Neuronal stem cell (in vitro differentiated cells): Measurements from ENCODE around the gene CHD6.

Experiments
- DNase-seq: peaks from one replicate; pipeline ENCODE4 v3.0.0-alpha.2; 2013; ENCODE audit warnings: low spot score
- H2AFZ ChIP-seq: one replicate; pipeline ENCODE4 v1.6.1; 2013; ENCODE audit warnings: mild to moderate bottlenecking, low read length, inconsistent platforms
- H2AK5ac ChIP-seq: 2 replicates; pipeline ENCODE4 v1.6.1; 2013; ENCODE audit warnings: low read depth, mild to moderate bottlenecking, inconsistent platforms, low read length, moderate library complexity, mixed read lengths
- H2BK120ac ChIP-seq: 2 replicates; pipeline ENCODE4 v1.6.1; 2013; ENCODE audit warnings: low read depth, mild to moderate bottlenecking, inconsistent platforms, low read length, moderate library complexity, mixed read lengths
- H2BK12ac ChIP-seq: one replicate; pipeline ENCODE4 v1.6.1; 2013; ENCODE audit warnings: low read length, inconsistent platforms
- H2BK15ac ChIP-seq: 2 replicates; pipeline ENCODE4 v1.6.1; 2013; ENCODE audit warnings: mild to moderate bottlenecking, low read length, inconsistent platforms, mixed read lengths
- H2BK5ac ChIP-seq: one replicate; pipeline ENCODE4 v1.6.1; 2013; ENCODE audit warnings: inconsistent platforms, mild to moderate bottlenecking, low read length, moderate library complexity
- H3K14ac ChIP-seq: one replicate; pipeline ENCODE4 v1.6.1; 2013; ENCODE audit warnings: low read length, inconsistent platforms
- H3K18ac ChIP-seq: 2 replicates; pipeline ENCODE4 v1.6.1; 2013; ENCODE audit warnings: low read length, inconsistent platforms
- H3K23ac ChIP-seq: 2 replicates; pipeline ENCODE4 v1.6.1; 2013; ENCODE audit warnings: low read depth, mild to moderate bottlenecking, mixed read lengths, low read length, inconsistent platforms; ENCODE audit not compliant: poor library complexity
- H3K27ac ChIP-seq: replicated peaks from 3 replicates; pipeline ENCODE4 v1.5.1; 2013; ENCODE audit warnings: low read length, inconsistent platforms
- H3K27me3 ChIP-seq, 3 experiments: 2 replicates each; pipeline ENCODE4 v1.6.1; 2013; ENCODE audit warnings: low read length in 3 of 3, mild to moderate bottlenecking in 2 of 3, inconsistent platforms in 1 of 3, low read depth in 1 of 3, mixed read lengths in 1 of 3, moderate library complexity in 1 of 3; ENCODE audit not compliant: control insufficient read depth in 3 of 3, insufficient read depth in 3 of 3
- H3K36me3 ChIP-seq, 2 donors: replicated peaks in 1 of 2; 2 replicates each; pipeline ENCODE4 v1.6.1; 2013; ENCODE audit warnings: low read length in 2 of 2; ENCODE audit not compliant: control insufficient read depth in 2 of 2, insufficient read depth in 2 of 2
- H3K4ac ChIP-seq: 2 replicates; pipeline ENCODE4 v1.6.1; 2013; ENCODE audit warnings: inconsistent platforms, mild to moderate bottlenecking, low read length, moderate library complexity
- H3K4me1 ChIP-seq, 2 donors: 1 replicate in 1 of 2; 2 replicates in 1 of 2; pipeline ENCODE4 v1.6.1; 2013; ENCODE audit warnings: low read length in 2 of 2, low read depth in 1 of 2; ENCODE audit not compliant: control insufficient read depth in 2 of 2, insufficient read depth in 1 of 2
- H3K4me2 ChIP-seq: one replicate; pipeline ENCODE4 v1.6.1; 2013; ENCODE audit warnings: mild to moderate bottlenecking, low read length, inconsistent platforms; ENCODE audit not compliant: insufficient read depth, poor library complexity, severe bottlenecking
- H3K4me3 ChIP-seq, 2 donors: 2 replicates each; pipeline ENCODE4 v1.5.1; 2013; ENCODE audit warnings: low read length in 2 of 2, mild to moderate bottlenecking in 2 of 2, inconsistent platforms in 1 of 2, moderate library complexity in 1 of 2
- H3K79me1 ChIP-seq: one replicate; pipeline ENCODE4 v1.6.1; 2013; ENCODE audit warnings: low read depth, mild to moderate bottlenecking, inconsistent platforms, low read length, moderate library complexity
- H3K9ac ChIP-seq: one replicate; pipeline ENCODE4 v1.6.1; 2013; ENCODE audit warnings: mild to moderate bottlenecking, low read depth, low read length, inconsistent platforms; ENCODE audit not compliant: poor library complexity
- H3K9me3 ChIP-seq, 2 donors: replicated peaks in 1 of 2; 2 replicates each; pipeline versions ENCODE3 to v1.6.1; 2013; ENCODE audit warnings: low read length in 2 of 2, mild to moderate bottlenecking in 2 of 2, inconsistent platforms in 1 of 2, low read depth in 1 of 2, mixed read lengths in 1 of 2, moderate library complexity in 1 of 2; ENCODE audit not compliant: control insufficient read depth in 2 of 2, insufficient read depth in 1 of 2
- H4K8ac ChIP-seq: one replicate; pipeline ENCODE4 v1.6.1; 2013; ENCODE audit warnings: low read depth, mild to moderate bottlenecking, inconsistent platforms, low read length, moderate library complexity
- H4K91ac ChIP-seq: one replicate; pipeline ENCODE4 v1.6.1; 2013; ENCODE audit warnings: low read length, low read depth, mild to moderate bottlenecking, inconsistent platforms; ENCODE audit not compliant: poor library complexity
- WGBS, 2 donors: extraction: QIAGEN DNeasy Blood & Tissue Kit; methylation state at CpG; one replicate each; pipeline ENCODE4 v1.1.7; 2013; ENCODE audit warnings: missing lambda C conversion rate in 2 of 2, mixed read lengths in 1 of 2; ENCODE audit not compliant: insufficient read length in 2 of 2, insufficient replicate concordance in 1 of 2; ENCODE audit errors: extremely low coverage in 2 of 2; 5-methylcytosine and 5-hydroxymethylcytosine counted together

Gene CHD6

GRCh38 chr20:41645372-41645771 is 27.2 kb upstream of the CHD6 start:
- H3K23ac ChIP-seq: no peak overlapping the region
- H2BK12ac ChIP-seq: no peak overlapping the region
- no peak overlapping the region for H4K8ac ChIP-seq
- no peak overlapping the region for H3K4me3 ChIP-seq
- no CpG with 5 or more reads among the region's 3 CpGs for WGBS, 2 donors
- DNase-seq: no peak
- H3K27me3 ChIP-seq: peaks cover 0 to 2% (median 0%) of the 10 kb centered on the region in 3 experiments
- H2AFZ ChIP-seq: no peak overlapping the region
- H3K9ac ChIP-seq: no peak overlapping the region
- H3K18ac ChIP-seq: no peak overlapping the region
- no peak overlapping the region for H3K27ac ChIP-seq
- H3K4ac ChIP-seq: no peak overlapping the region
- H2BK120ac ChIP-seq: no peak overlapping the region
- H3K14ac ChIP-seq: no peak overlapping the region
- H3K9me3 ChIP-seq: no peaks in the 10 kb centered on the region
- no peak overlapping the region for H2BK15ac ChIP-seq
- H3K36me3 ChIP-seq: no peaks in the 10 kb centered on the region
- H3K4me2 ChIP-seq: no peak overlapping the region
- no peak overlapping the region for H2AK5ac ChIP-seq
- no peak overlapping the region for H4K91ac ChIP-seq
- no peak overlapping the region for H2BK5ac ChIP-seq
- H3K79me1 ChIP-seq: no peaks in the 10 kb centered on the region
- H3K4me1 ChIP-seq: peaks cover 5 to 9% of the 10 kb centered on the region in 2 donors

DNA sequence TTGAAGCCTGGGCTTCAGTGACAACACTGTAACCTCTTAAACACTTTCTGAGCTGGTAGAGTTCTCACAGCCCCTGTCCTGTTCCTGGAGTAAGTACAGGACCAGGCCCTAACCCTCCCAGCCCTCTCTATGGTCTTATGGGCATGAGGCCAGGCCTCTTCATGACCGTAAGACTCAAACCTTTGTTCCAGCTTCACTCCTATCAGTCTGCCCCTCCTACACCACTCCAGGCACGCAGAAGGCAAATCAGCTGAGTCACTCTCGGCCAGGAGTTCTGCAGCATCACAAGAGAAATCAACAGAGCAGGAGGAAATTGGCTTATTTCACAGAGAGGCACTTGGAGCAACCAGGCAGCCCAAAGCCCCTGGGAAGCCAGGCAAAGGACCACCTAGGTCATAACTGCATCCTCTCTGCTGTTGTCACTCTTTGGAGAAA is 25.3 kb upstream of the CHD6 start:
- no peak overlapping the region for H3K4me3 ChIP-seq
- no peak overlapping the region for H3K18ac ChIP-seq
- H2AFZ ChIP-seq: peak overlapping the region; percentile 78
- no peak for DNase-seq
- no peak overlapping the region for H2AK5ac ChIP-seq
- no peak overlapping the region for H2BK15ac ChIP-seq
- H4K91ac ChIP-seq: no peak overlapping the region
- H3K79me1 ChIP-seq: no peaks in the 10 kb centered on the region
- H4K8ac ChIP-seq: no peak overlapping the region
- H2BK12ac ChIP-seq: no peak overlapping the region
- H2BK120ac ChIP-seq: no peak overlapping the region
- H3K9me3 ChIP-seq: no peaks in the 10 kb centered on the region
- WGBS, 2 donors: no CpG with 5 or more reads among the region's 3 CpGs
- no peak overlapping the region for H3K4me2 ChIP-seq
- H3K4me1 ChIP-seq: peaks cover 2 to 12% of the 10 kb centered on the region in 2 donors
- H3K23ac ChIP-seq: no peak overlapping the region
- H2BK5ac ChIP-seq: no peak overlapping the region
- no peaks in the 10 kb centered on the region for H3K36me3 ChIP-seq
- H3K9ac ChIP-seq: no peak overlapping the region
- no peak overlapping the region for H3K14ac ChIP-seq
- H3K27me3 ChIP-seq: peaks cover 0 to 1% (median 0%) of the 10 kb centered on the region in 3 experiments
- no peak overlapping the region for H3K27ac ChIP-seq
- H3K4ac ChIP-seq: no peak overlapping the region

DNA sequence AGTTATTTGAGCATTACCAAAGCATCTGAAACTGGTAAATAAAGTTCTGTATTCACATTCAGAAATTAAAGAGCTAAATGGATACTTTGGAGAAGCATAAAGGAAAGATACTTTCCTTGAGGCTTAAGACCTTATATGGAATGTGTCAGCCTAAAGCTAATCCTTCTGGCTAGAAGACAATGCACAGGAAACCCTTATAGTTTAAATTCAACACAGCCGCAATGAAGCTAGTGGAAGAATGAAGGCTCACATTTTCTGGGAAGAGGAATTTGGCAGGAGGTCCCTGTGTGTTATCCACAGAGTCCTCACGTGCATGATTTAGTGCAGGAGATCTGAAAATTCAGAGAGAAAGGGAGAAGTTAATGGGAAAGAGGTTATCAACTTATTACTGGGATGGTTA is 21.5 kb upstream of the CHD6 start:
- no CpG with 5 or more reads among the region's 2 CpGs for WGBS, 2 donors
- no peak overlapping the region for H2AK5ac ChIP-seq
- H3K14ac ChIP-seq: no peak overlapping the region
- H3K4me1 ChIP-seq: peaks cover 2 to 12% of the 10 kb centered on the region in 2 donors
- H3K79me1 ChIP-seq: no peaks in the 10 kb centered on the region
- H3K27ac ChIP-seq: no peak overlapping the region
- no peaks in the 10 kb centered on the region for H3K27me3 ChIP-seq
- H3K9ac ChIP-seq: no peak overlapping the region
- H2BK12ac ChIP-seq: no peak overlapping the region
- H3K18ac ChIP-seq: no peak overlapping the region
- H4K8ac ChIP-seq: no peak overlapping the region
- no peak overlapping the region for H3K4me2 ChIP-seq
- no peaks in the 10 kb centered on the region for H3K9me3 ChIP-seq
- H3K4me3 ChIP-seq: no peak overlapping the region
- no peaks in the 10 kb centered on the region for H3K36me3 ChIP-seq
- H4K91ac ChIP-seq: no peak overlapping the region
- H2AFZ ChIP-seq: peak overlapping the region; percentile 9
- no peak overlapping the region for H3K23ac ChIP-seq
- no peak overlapping the region for H3K4ac ChIP-seq
- H2BK120ac ChIP-seq: no peak overlapping the region
- H2BK5ac ChIP-seq: no peak overlapping the region
- no peak overlapping the region for H2BK15ac ChIP-seq
- no peak for DNase-seq

DNA sequence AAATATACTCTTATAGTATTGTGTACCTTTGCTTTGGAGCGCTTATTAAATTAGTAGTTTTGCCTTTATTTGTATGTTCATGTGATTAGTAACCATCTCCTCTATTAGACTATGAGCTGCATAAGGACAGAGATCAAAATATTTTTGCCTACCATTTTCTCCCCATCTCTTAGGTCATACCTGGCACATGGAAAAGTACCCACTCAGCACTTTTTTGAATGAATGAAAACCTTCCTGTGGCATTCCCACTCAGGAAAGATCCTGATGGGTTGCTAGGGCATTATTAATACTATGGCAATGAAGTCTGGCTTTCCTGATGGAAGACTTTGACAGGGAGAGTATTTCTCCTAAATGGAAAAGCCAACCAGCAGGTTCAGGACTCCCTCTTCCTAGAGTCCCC is 20.3 kb upstream of the CHD6 start:
- Histone ChIP-seq H3K4ac (no peak overlapping the region), H2BK12ac (no peak overlapping the region), H2AK5ac (no peak overlapping the region), H3K27ac (no peak overlapping the region), H3K36me3 (no peaks in the 10 kb centered on the region), H3K4me1 (peaks cover 0 to 8% of the 10 kb centered on the region in 2 donors), H3K23ac (no peak overlapping the region), H3K27me3 (no peaks in the 10 kb centered on the region), H3K9ac (no peak overlapping the region), H3K4me3 (no peak overlapping the region), H3K79me1 (no peaks in the 10 kb centered on the region), H2BK120ac (no peak overlapping the region), H4K8ac (no peak overlapping the region), H3K9me3 (no peaks in the 10 kb centered on the region), H4K91ac (no peak overlapping the region), H2BK5ac (no peak overlapping the region), H2BK15ac (no peak overlapping the region), H3K14ac (no peak overlapping the region), H3K4me2 (no peak overlapping the region), H2AFZ (no peak overlapping the region), H3K18ac (no peak overlapping the region)
- DNase-seq: no peak
- no CpG with 5 or more reads among the region's 1 CpG for WGBS, 2 donors
